Upper lobe of left lung (tissue), 4 donors: ENCODE data around the gene LAS1L.

Source experiments
- CTCF ChIP-seq, 6 experiments: fragments of 450-650 bp in 4 of 6; fragments of 200-600 bp in 2 of 6; sonication (generic) in 2 of 6; IDR thresholded peaks; one replicate each; pipeline ENCODE4 v1.5.1; 2016 to 2019; ENCODE audit warnings: antibody characterized with exemption in 6 of 6
- POLR2A ChIP-seq, 4 donors: fragments of 450-650 bp; IDR thresholded peaks; one replicate each; pipeline ENCODE4 v1.5.1; 2016 to 2017; ENCODE audit warnings: antibody characterized with exemption in 4 of 4, mild to moderate bottlenecking in 2 of 4

DNA sequence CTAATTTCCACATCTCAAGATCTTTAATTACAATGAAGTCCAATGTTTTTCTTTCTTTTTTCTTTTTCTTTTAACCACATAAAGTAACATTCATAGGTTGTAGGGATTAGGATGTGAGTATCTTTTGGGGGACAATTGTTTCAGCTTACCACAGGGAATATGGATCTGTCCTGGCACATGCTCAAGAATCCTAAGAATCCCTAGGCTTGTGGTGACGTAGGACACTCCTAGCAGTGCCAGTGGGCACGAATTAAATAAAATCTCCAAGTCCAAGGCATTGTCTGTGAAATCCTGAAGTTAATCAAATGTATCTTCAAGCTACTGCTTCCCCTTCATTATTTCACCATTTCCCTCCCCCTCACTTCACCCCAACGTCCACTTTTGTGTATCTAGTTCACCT is 2.6 kb upstream of the LAS1L start:
- TF ChIP-seq CTCF (IDR thresholded peaks at IDR 0.05) (no peak), POLR2A (IDR thresholded peaks at IDR 0.05) (no peak)
